ENCODE data around the gene CDC42EP2. TPM values are rescaled to one million over a fixed set of nuclear protein-coding genes. Genes with fewer than 3 reads are reported as not detected.

Gene CDC42EP2
- polyA plus RNA-seq, 4 donors: 7.0 to 24.1 (median 11.4) TPM

DNA sequence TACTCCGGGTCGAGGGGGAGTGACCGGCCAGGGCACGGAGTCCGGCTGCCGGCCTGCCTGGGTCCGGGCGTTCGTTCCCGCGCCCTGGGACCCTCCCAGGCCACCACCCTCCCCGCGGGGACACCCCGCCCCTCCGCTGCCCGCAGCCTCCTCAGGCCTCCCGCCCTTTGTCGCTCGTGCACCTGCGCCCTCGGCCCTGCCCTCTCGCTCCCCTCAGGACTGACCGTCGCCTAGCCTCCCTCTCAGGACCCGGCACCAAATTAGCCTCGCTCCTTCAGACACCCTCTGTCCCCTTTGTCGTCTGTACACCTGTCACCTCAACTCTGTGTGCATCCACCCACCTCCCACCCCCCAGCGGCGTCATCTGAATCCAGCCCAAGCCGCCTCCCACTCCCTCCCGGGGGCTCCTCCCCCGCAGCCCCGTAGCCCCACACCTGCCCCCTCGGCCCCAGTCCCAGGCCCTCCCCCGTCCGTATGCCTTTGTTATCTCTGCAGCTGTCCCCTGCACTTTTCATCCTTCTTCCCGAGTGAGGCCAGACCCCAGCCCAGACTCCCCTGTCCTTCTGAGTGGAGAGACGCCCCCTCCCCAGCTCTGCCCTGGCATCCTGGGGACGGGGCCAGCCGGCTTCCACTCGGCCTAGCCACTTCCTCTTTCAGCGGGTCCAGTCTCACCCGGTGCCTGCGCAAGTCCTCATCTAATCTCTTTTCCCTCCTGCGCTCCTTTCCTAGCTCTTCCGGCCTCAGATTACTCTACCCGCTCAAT, 40.5 kb downstream of the CDC42EP2 start:
- no peak for DNase-seq (ENCODE audit: low read depth in 4 of 4, low spot score in 3 of 4)

DNA sequence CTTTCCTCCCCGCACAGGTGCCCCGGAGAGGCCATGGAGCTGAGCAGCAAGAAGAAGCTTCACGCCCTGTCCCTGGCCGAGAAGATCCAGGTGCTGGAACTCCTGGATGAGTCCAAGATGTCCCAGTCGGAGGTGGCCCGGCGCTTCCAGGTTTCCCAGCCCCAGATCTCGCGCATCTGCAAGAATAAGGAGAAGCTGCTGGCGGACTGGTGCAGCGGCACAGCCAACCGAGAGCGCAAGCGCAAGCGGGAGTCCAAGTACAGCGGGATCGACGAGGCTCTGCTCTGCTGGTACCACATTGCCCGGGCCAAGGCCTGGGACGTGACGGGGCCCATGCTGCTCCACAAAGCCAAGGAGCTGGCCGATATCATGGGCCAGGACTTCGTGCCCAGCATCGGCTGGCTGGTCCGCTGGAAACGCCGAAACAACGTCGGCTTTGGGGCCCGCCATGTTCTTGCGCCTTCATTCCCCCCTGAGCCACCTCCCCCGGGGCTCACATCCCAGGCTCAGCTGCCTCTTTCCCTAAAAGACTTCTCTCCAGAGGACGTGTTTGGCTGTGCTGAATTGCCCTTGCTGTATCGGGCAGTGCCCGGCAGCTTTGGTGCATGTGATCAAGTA, 41.2 kb downstream of the CDC42EP2 start:
- no peak for DNase-seq (ENCODE audit: low read depth in 4 of 4, low spot score in 3 of 4)

- DNase-seq (ENCODE audit: low read depth in 4 of 4, low spot score in 3 of 4): no peak
Observed at GRCh38 chr11:65356394-65356972, 41.8 kb downstream of the CDC42EP2 start.

- no peak for DNase-seq (ENCODE audit: low read depth in 4 of 4, low spot score in 3 of 4)
Observed at GRCh38 chr11:65357856-65358356, 43.2 kb downstream of the CDC42EP2 start.

DNA sequence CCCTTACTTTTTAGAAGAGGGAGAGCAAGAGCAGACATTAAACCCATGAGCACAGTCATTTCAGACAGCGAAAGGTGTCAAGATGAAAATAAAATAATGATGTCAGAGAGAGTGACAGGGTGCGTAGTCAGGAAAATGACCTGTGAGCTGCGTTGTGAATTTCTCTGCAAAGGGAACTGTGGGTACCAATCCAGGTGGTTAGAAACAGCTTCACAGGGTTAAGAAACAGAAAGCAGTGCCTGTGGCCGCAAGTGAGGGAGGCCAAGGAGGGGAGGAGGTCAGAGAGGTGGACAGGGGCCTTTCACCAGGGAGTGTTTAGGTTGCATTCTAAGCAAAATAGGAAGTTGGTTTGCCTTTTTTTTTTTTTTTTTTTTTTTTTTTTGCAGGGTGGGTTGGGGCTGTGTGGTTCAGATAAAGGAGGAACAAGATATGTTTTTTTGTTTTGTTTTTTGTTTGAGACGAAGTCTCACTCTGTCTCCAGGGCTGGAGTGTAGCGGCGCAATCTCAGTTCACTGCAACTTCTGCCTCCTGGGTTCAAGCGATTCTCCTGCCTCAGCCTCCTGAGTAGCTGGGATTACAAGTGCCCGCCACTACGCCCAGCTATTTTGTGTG, 47.8 kb downstream of the CDC42EP2 start:
- no peak for DNase-seq (ENCODE audit: low read depth in 4 of 4, low spot score in 3 of 4)

GRCh38 chr11:65362966-65363365, 48.3 kb downstream of the CDC42EP2 start:
- DNase-seq (ENCODE audit: low read depth in 4 of 4, low spot score in 3 of 4): no peak

- DNase-seq (ENCODE audit: low read depth in 4 of 4, low spot score in 3 of 4): no peak
Observed at GRCh38 chr11:65363770-65364169, 49.1 kb downstream of the CDC42EP2 start.

GRCh38 chr11:65366340-65366773, 51.7 kb downstream of the CDC42EP2 start:
- DNase-seq (ENCODE audit: low read depth in 4 of 4, low spot score in 3 of 4): peak in 1 of 4 donors; percentile 51

DNA sequence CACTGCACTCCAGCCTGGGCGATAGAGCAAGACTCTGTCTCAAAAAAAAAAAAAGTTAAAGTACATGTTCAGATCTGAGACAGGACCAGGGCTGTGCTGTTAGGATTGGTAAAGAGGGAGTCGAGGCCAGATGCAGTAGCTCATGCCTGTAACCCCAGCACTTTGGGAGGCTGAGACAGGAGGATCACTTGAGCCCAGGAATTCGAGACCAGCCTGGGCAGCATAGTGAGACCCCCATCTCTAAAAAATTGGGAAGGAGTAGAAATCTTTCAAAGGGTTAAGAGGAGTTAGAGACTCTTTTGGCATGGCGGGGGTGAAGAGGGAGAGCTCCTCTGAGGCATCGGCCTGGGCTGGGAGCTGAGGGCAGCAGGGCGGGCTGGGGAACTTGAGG, 56.0 kb downstream of the CDC42EP2 start:
- no peak for DNase-seq (ENCODE audit: low read depth in 4 of 4, low spot score in 3 of 4)

Other genes starting within 250 kb of the CDC42EP2 start
- gene CDCA5, start 230.8 kb upstream of the CDC42EP2 start, polyA plus RNA-seq (ENCODE audit: insufficient read length in 4 of 4): 10 to 100 TPM; 15.7 to 20.1 (median 18.0) TPM
- gene ZFPL1, start 230.6 kb upstream of the CDC42EP2 start, polyA plus RNA-seq (ENCODE audit: insufficient read length in 4 of 4): 10 to 100 TPM; 26.2 to 36.5 (median 31.0) TPM
- 100 to 1,000 TPM in 2 of 4 donors, 10 to 100 TPM in 2; 87.3 to 152 (median 103) TPM for gene VPS51, start 218.7 kb upstream of the CDC42EP2 start, polyA plus RNA-seq (ENCODE audit: insufficient read length in 4 of 4)
- gene TM7SF2, start 203.0 kb upstream of the CDC42EP2 start, polyA plus RNA-seq (ENCODE audit: insufficient read length in 4 of 4): 10 to 100 TPM; 17.7 to 97.1 (median 70.3) TPM
- gene ZNHIT2, start 197.2 kb upstream of the CDC42EP2 start, polyA plus RNA-seq (ENCODE audit: insufficient read length in 4 of 4): 10 to 100 TPM in 1 of 4 donors, 1 to 10 TPM in 3; 3.8 to 11.1 (median 5.9) TPM
- gene FAU, start 192.7 kb upstream of the CDC42EP2 start, polyA plus RNA-seq (ENCODE audit: insufficient read length in 4 of 4): 100 to 1,000 TPM; 557 to 830 (median 587) TPM
- gene MRPL49, start 192.5 kb upstream of the CDC42EP2 start, polyA plus RNA-seq (ENCODE audit: insufficient read length in 4 of 4): 10 to 100 TPM; 36.9 to 59.1 (median 56.3) TPM
- 10 to 100 TPM; 44.0 to 62.7 (median 55.2) TPM for gene SYVN1, start 180.3 kb upstream of the CDC42EP2 start, polyA plus RNA-seq (ENCODE audit: insufficient read length in 4 of 4)
- not detected for gene SPDYC, start 144.6 kb upstream of the CDC42EP2 start, polyA plus RNA-seq (ENCODE audit: insufficient read length in 4 of 4)
- gene CAPN1, start 132.9 kb upstream of the CDC42EP2 start, polyA plus RNA-seq (ENCODE audit: insufficient read length in 4 of 4): 100 to 1,000 TPM in 1 of 4 donors, 10 to 100 TPM in 3; 76.5 to 113 (median 88.6) TPM
- gene POLA2, start 52.9 kb upstream of the CDC42EP2 start, polyA plus RNA-seq (ENCODE audit: insufficient read length in 4 of 4): 10 to 100 TPM; 24.3 to 30.0 (median 28.3) TPM
- gene DPF2, start 19.0 kb downstream of the CDC42EP2 start, polyA plus RNA-seq (ENCODE audit: insufficient read length in 4 of 4): 100 to 1,000 TPM in 1 of 4 donors, 10 to 100 TPM in 3; 80.6 to 102 (median 88.0) TPM
- gene TIGD3, start 39.9 kb downstream of the CDC42EP2 start, polyA plus RNA-seq (ENCODE audit: insufficient read length in 4 of 4): under 1 TPM; 0.41 to 0.69 (median 0.55) TPM
- gene SLC25A45, start 67.8 kb downstream of the CDC42EP2 start, polyA plus RNA-seq (ENCODE audit: insufficient read length in 4 of 4): 1 to 10 TPM; 4.2 to 9.2 (median 6.1) TPM
- gene FRMD8, start 71.8 kb downstream of the CDC42EP2 start, polyA plus RNA-seq (ENCODE audit: insufficient read length in 4 of 4): 10 to 100 TPM; 11.2 to 24.4 (median 17.0) TPM
- gene NEAT1, start 107.9 kb downstream of the CDC42EP2 start, polyA plus RNA-seq (ENCODE audit: insufficient read length in 4 of 4): 100 to 1,000 TPM; 132 to 289 (median 201) TPM
- gene MALAT1, start 184.2 kb downstream of the CDC42EP2 start, polyA plus RNA-seq (ENCODE audit: insufficient read length in 4 of 4): 100 to 1,000 TPM; 557 to 843 (median 666) TPM
- gene SCYL1, start 210.2 kb downstream of the CDC42EP2 start, polyA plus RNA-seq (ENCODE audit: insufficient read length in 4 of 4): 10 to 100 TPM; 58.6 to 83.9 (median 59.5) TPM
- gene LTBP3, start 243.5 kb downstream of the CDC42EP2 start, polyA plus RNA-seq (ENCODE audit: insufficient read length in 4 of 4): 100 to 1,000 TPM; 115 to 360 (median 154) TPM